Stimulated activated CD4-positive, alpha-beta T cell treated with anti-CD3 and anti-CD28 coated beads, Interleukin-1b, Interleukin-23, amount 100 ng/mL, for 24 hours (primary cell): ENCODE measurements around the gene RASAL1.
"Not testable (repeated sequence)": the region's sequence is repeated elsewhere in the genome, so short reads cannot be mapped to it uniquely, and the experiment has no call there.

Experiments used
- DNase-seq, 4 experiments: peaks; one replicate each; pipeline ENCODE4 v3.0.0-alpha.2; 2020; ENCODE audit warnings: low read depth in 4 of 4, low spot score in 1 of 4

The RASAL1 gene

GRCh38 chr12:113118142-113118541, 17.4 kb downstream of the RASAL1 start:
- no peak for DNase-seq

GRCh38 chr12:113117684-113118083, 17.9 kb downstream of the RASAL1 start:
- not testable (repeated sequence) for DNase-seq

GRCh38 chr12:113116875-113117274, 18.7 kb downstream of the RASAL1 start:
- no peak for DNase-seq

- DNase-seq, result no peak
Measured at GRCh38 chr12:113115455-113116126, 20.0 kb downstream of the RASAL1 start.

- no peak for DNase-seq
Measured at GRCh38 chr12:113114447-113115178, 20.9 kb downstream of the RASAL1 start.

GRCh38 chr12:113113397-113113796, 22.2 kb downstream of the RASAL1 start:
- DNase-seq, result no peak

- no peak for DNase-seq
Measured at GRCh38 chr12:113112043-113112899, 23.3 kb downstream of the RASAL1 start.

GRCh38 chr12:113111247-113111646, 24.3 kb downstream of the RASAL1 start:
- no peak for DNase-seq

GRCh38 chr12:113109872-113110599, 25.5 kb downstream of the RASAL1 start:
- no peak for DNase-seq

GRCh38 chr12:113109360-113109759, 26.2 kb downstream of the RASAL1 start:
- DNase-seq, result no peak

- DNase-seq, result no peak
Measured at GRCh38 chr12:113108308-113108707, 27.3 kb downstream of the RASAL1 start.

GRCh38 chr12:113106361-113106760, 29.2 kb downstream of the RASAL1 start:
- no peak for DNase-seq

- no peak for DNase-seq
Measured at GRCh38 chr12:113105606-113106271, 29.8 kb downstream of the RASAL1 start.

- DNase-seq, result no peak
Measured at GRCh38 chr12:113104953-113105510, 30.5 kb downstream of the RASAL1 start.

- DNase-seq, result peak in 3 of 4 experiments; percentile 40 to 66 (median 43)
Measured at GRCh38 chr12:113103756-113104450, 31.7 kb downstream of the RASAL1 start.

- no peak for DNase-seq
Measured at GRCh38 chr12:113102811-113103210, 32.8 kb downstream of the RASAL1 start.

GRCh38 chr12:113101751-113102150, 33.8 kb downstream of the RASAL1 start:
- no peak for DNase-seq

GRCh38 chr12:113099764-113100163, 35.8 kb downstream of the RASAL1 start:
- no peak for DNase-seq

GRCh38 chr12:113099364-113099763, 36.2 kb downstream of the RASAL1 start:
- no peak for DNase-seq
